ENCODE results near the gene CYP8B1.

Gene CYP8B1

GRCh38 chr3:42876401-42876800 is 722 bp upstream of the CYP8B1 start:
- Mint-ChIP-seq H3K27ac (no peak overlapping the region), H3K9me3 (no peaks in the 10 kb centered on the region), H3K4me3 (no peak overlapping the region)

GRCh38 chr3:42874749-42875148 is 930 bp downstream of the CYP8B1 start:
- H3K4me1 Mint-ChIP-seq (ENCODE audit: low read depth): no peaks in the 10 kb centered on the region
- H3K27ac Mint-ChIP-seq: no peak overlapping the region
- no peak overlapping the region for H3K4me3 Mint-ChIP-seq
- intact Hi-C loops (cut with micrococcal nuclease): no loop called here
- H3K9me3 Mint-ChIP-seq: no peaks in the 10 kb centered on the region
- H3K36me3 Mint-ChIP-seq (ENCODE audit: low read depth): no peaks in the 10 kb centered on the region
- peaks cover 9% of the 10 kb centered on the region for H3K27me3 Mint-ChIP-seq

More at GRCh38 chr3:42876401-42876800, 722 bp upstream of the CYP8B1 start:
- Mint-ChIP-seq H3K4me1 (ENCODE audit: low read depth) (peaks cover 11% of the 10 kb centered on the region), H3K36me3 (ENCODE audit: low read depth) (no peaks in the 10 kb centered on the region), H3K27me3 (peaks cover 21% of the 10 kb centered on the region)
- intact Hi-C loops (cut with micrococcal nuclease): no loop called here

DNA sequence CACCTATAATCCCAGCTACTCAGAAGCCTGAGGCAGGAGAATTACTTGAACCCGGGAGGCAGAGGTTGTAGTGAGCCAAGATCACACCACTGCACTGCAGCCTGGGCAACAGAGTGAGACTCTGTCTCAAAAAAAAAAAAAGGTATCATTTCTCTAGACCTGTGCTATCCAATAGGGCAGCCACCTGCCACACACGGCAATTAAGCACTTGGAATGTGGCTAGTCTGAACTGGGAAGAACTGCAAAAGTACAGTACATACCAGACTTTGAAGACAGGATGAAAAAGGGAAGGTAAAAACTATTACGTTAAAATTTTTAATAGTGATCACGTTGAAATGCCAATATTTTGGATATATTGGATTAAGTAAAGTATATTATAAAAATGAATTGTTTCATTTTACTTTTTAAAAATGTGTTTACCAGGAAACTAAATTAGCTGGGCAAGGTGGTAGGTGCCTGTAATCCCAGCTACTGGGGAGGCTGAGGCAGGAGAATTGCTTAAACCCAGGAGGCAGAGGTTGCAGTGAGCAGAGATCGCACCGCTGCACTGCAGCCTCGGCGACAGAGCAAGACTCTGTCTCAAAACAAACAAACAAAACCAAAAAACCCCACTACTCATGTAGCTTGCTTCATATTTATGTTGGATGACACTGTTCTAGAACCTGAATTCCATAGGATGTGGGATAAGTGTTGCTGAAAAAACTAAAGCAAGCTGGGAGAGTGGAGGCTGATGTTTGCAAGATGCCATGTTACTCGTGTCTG is 2.3 kb downstream of the CYP8B1 start:
- Mint-ChIP-seq H3K27me3 (peaks cover 6% of the 10 kb centered on the region), H3K27ac (no peak overlapping the region), H3K4me3 (no peak overlapping the region), H3K4me1 (ENCODE audit: low read depth) (no peaks in the 10 kb centered on the region), H3K9me3 (no peaks in the 10 kb centered on the region), H3K36me3 (ENCODE audit: low read depth) (no peaks in the 10 kb centered on the region)
- intact Hi-C loops (cut with micrococcal nuclease): no loop called here

DNA sequence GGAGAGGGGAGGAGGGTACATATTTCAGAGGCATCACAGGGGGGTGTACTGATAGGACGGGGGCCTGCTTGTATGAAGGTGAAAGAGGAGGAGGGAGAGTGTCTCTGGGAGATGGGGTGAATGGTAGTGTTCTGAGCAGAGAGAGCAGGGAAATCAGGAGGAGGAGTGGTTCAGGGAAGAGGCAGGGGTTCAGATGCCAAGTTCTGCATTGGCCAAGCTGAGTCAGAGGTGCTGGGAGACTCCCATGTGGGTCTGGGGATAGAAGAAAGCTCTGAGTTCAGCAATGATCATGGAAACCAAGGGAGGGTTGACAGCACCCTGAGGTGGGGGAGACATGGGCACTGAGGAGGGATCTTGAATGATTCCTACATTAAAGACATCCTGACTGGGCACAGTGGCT is 3.0 kb downstream of the CYP8B1 start:
- H3K27ac Mint-ChIP-seq: no peak overlapping the region
- no peaks in the 10 kb centered on the region for H3K4me1 Mint-ChIP-seq (ENCODE audit: low read depth)
- H3K27me3 Mint-ChIP-seq: peaks cover 6% of the 10 kb centered on the region
- H3K4me3 Mint-ChIP-seq: no peak overlapping the region
- intact Hi-C loops (cut with micrococcal nuclease): no loop called here
- H3K9me3 Mint-ChIP-seq: no peaks in the 10 kb centered on the region
- H3K36me3 Mint-ChIP-seq (ENCODE audit: low read depth): no peaks in the 10 kb centered on the region

GRCh38 chr3:42871592-42872196 is 4.0 kb downstream of the CYP8B1 start:
- intact Hi-C loops (cut with micrococcal nuclease): no loop called here
- H3K27ac Mint-ChIP-seq: no peak overlapping the region
- H3K9me3 Mint-ChIP-seq: no peaks in the 10 kb centered on the region
- no peaks in the 10 kb centered on the region for H3K4me1 Mint-ChIP-seq (ENCODE audit: low read depth)
- no peaks in the 10 kb centered on the region for H3K36me3 Mint-ChIP-seq (ENCODE audit: low read depth)
- H3K4me3 Mint-ChIP-seq: no peak overlapping the region
- H3K27me3 Mint-ChIP-seq: peaks cover 6% of the 10 kb centered on the region

DNA sequence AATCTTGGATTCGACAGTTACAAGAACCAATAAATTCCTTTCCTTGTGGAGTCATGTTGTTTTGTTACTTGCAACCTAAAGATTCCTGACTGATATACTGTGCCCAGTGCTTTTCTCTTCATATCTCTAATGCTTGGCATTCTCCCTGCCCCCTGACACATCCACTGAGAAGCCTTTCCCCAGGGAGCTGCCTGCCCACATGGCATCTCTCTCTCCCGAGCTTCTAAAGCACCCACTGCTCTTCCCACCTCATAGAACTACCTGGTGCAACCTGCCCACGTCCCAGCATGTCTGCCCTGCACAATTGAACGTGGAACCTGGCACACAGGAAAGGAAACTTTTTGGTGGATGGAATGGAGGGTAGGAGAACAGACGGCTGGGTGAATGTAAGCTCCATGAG is 6.8 kb downstream of the CYP8B1 start:
- H3K27ac Mint-ChIP-seq: no peak overlapping the region
- H3K4me3 Mint-ChIP-seq: no peak overlapping the region
- H3K36me3 Mint-ChIP-seq (ENCODE audit: low read depth): no peaks in the 10 kb centered on the region
- intact Hi-C loops (cut with micrococcal nuclease): no loop called here
- no peaks in the 10 kb centered on the region for H3K4me1 Mint-ChIP-seq (ENCODE audit: low read depth)
- peaks cover 1% of the 10 kb centered on the region for H3K27me3 Mint-ChIP-seq
- no peaks in the 10 kb centered on the region for H3K9me3 Mint-ChIP-seq

GRCh38 chr3:42867138-42867537 is 8.5 kb downstream of the CYP8B1 start:
- Mint-ChIP-seq H3K27ac (no peak overlapping the region), H3K4me1 (ENCODE audit: low read depth) (no peaks in the 10 kb centered on the region), H3K9me3 (no peaks in the 10 kb centered on the region), H3K4me3 (no peak overlapping the region), H3K36me3 (ENCODE audit: low read depth) (no peaks in the 10 kb centered on the region), H3K27me3 (no peaks in the 10 kb centered on the region)
- intact Hi-C loops (cut with micrococcal nuclease): no loop called here

DNA sequence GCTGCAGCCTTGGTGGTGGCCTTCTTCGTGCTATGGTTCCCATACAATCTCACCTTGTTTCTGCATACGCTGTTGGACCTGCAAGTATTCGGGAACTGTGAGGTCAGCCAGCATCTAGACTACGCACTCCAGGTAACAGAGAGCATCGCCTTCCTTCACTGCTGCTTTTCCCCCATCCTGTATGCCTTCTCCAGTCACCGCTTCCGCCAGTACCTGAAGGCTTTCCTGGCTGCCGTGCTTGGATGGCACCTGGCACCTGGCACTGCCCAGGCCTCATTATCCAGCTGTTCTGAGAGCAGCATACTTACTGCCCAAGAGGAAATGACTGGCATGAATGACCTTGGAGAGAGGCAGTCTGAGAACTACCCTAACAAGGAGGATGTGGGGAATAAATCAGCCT is 10.4 kb downstream of the CYP8B1 start:
- Mint-ChIP-seq H3K27me3 (peaks cover 10% of the 10 kb centered on the region), H3K4me1 (ENCODE audit: low read depth) (no peaks in the 10 kb centered on the region), H3K9me3 (no peaks in the 10 kb centered on the region), H3K4me3 (no peak overlapping the region), H3K36me3 (ENCODE audit: low read depth) (no peaks in the 10 kb centered on the region), H3K27ac (no peak overlapping the region)
- intact Hi-C loops (cut with micrococcal nuclease): no loop called here

DNA sequence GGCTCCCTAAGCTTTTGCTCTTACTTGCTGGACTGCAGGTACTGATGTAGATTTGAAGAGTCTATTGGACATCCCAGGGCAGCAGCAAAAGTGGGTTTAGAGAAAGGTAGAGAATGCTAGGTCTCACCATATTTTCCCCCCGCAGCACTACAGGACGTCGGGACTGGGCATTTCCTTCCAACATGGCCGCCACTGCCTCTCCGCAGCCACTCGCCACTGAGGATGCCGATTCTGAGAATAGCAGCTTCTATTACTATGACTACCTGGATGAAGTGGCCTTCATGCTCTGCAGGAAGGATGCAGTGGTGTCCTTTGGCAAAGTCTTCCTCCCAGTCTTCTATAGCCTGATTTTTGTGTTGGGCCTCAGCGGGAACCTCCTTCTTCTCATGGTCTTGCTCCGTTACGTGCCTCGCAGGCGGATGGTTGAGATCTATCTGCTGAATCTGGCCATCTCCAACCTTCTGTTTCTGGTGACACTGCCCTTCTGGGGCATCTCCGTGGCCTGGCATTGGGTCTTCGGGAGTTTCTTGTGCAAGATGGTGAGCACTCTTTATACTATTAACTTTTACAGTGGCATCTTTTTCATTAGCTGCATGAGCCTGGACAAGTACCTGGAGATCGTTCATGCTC is 11.2 kb downstream of the CYP8B1 start:
- no peak overlapping the region for H3K27ac Mint-ChIP-seq
- H3K36me3 Mint-ChIP-seq (ENCODE audit: low read depth): no peaks in the 10 kb centered on the region
- peaks cover 11% of the 10 kb centered on the region for H3K27me3 Mint-ChIP-seq
- H3K4me3 Mint-ChIP-seq: no peak overlapping the region
- no peaks in the 10 kb centered on the region for H3K9me3 Mint-ChIP-seq
- intact Hi-C loops (cut with micrococcal nuclease): no loop called here
- no peaks in the 10 kb centered on the region for H3K4me1 Mint-ChIP-seq (ENCODE audit: low read depth)

- intact Hi-C loops (cut with micrococcal nuclease): no loop called here
- Mint-ChIP-seq H3K9me3 (no peaks in the 10 kb centered on the region), H3K4me1 (ENCODE audit: low read depth) (no peaks in the 10 kb centered on the region), H3K27ac (no peak overlapping the region), H3K27me3 (peaks cover 14% of the 10 kb centered on the region), H3K4me3 (no peak overlapping the region), H3K36me3 (ENCODE audit: low read depth) (no peaks in the 10 kb centered on the region)
Measured at GRCh38 chr3:42856544-42856943, 19.1 kb downstream of the CYP8B1 start.

- no peaks in the 10 kb centered on the region for H3K4me1 Mint-ChIP-seq (ENCODE audit: low read depth)
- H3K9me3 Mint-ChIP-seq: no peaks in the 10 kb centered on the region
- H3K36me3 Mint-ChIP-seq (ENCODE audit: low read depth): no peaks in the 10 kb centered on the region
- peaks cover 10% of the 10 kb centered on the region for H3K27me3 Mint-ChIP-seq
- H3K4me3 Mint-ChIP-seq: no peak overlapping the region
- intact Hi-C loops (cut with micrococcal nuclease): no loop called here
- no peak overlapping the region for H3K27ac Mint-ChIP-seq
Measured at GRCh38 chr3:42855547-42856380, 19.9 kb downstream of the CYP8B1 start.

GRCh38 chr3:42855219-42855546 is 20.5 kb downstream of the CYP8B1 start:
- no peaks in the 10 kb centered on the region for H3K9me3 Mint-ChIP-seq
- no peaks in the 10 kb centered on the region for H3K36me3 Mint-ChIP-seq (ENCODE audit: low read depth)
- H3K4me1 Mint-ChIP-seq (ENCODE audit: low read depth): no peaks in the 10 kb centered on the region
- no peak overlapping the region for H3K4me3 Mint-ChIP-seq
- intact Hi-C loops (cut with micrococcal nuclease): no loop called here
- no peak overlapping the region for H3K27ac Mint-ChIP-seq
- H3K27me3 Mint-ChIP-seq: peaks cover 5% of the 10 kb centered on the region

GRCh38 chr3:42853739-42854302 is 21.9 kb downstream of the CYP8B1 start:
- no peak overlapping the region for H3K4me3 Mint-ChIP-seq
- H3K27ac Mint-ChIP-seq: no peak overlapping the region
- intact Hi-C loops (cut with micrococcal nuclease): no loop called here
- no peaks in the 10 kb centered on the region for H3K36me3 Mint-ChIP-seq (ENCODE audit: low read depth)
- peaks cover 2% of the 10 kb centered on the region for H3K27me3 Mint-ChIP-seq
- H3K4me1 Mint-ChIP-seq (ENCODE audit: low read depth): no peaks in the 10 kb centered on the region
- H3K9me3 Mint-ChIP-seq: no peaks in the 10 kb centered on the region

GRCh38 chr3:42853056-42853455 is 22.6 kb downstream of the CYP8B1 start:
- intact Hi-C loops (cut with micrococcal nuclease): no loop called here
- no peaks in the 10 kb centered on the region for H3K27me3 Mint-ChIP-seq
- no peak overlapping the region for H3K4me3 Mint-ChIP-seq
- H3K9me3 Mint-ChIP-seq: no peaks in the 10 kb centered on the region
- H3K36me3 Mint-ChIP-seq (ENCODE audit: low read depth): no peaks in the 10 kb centered on the region
- H3K4me1 Mint-ChIP-seq (ENCODE audit: low read depth): no peaks in the 10 kb centered on the region
- no peak overlapping the region for H3K27ac Mint-ChIP-seq

Data from dendritic cell treated with granulocyte-macrophage colony-stimulating factor and Interleukin-4, amounts not matched to agents 40 ng/mL and 50 ng/mL, for 4 days (primary cell).